GM12878 (cell line): ENCODE measurements around the gene WNK2. TPM values are rescaled to one million over a fixed set of nuclear protein-coding genes. Genes with fewer than 3 reads are reported as not detected.

Source experiments
- ATAC-seq: fragments of 200-7000 bp; cut with Tn5 transposase; 3 replicates; pipeline ENCODE4 v1.9.1; 2020; ENCODE audit warnings: mild to moderate bottlenecking, moderate library complexity
- BruUV-seq: library from RNA; stranded (reverse); fragments of 400-500 nt; replicated peaks from 2 replicates; lab custom pipeline; 2021; lab: Mats Ljungman, UMichigan
- CTCF ChIA-PET: fragments of 300-600 bp; sonication (Branson Sonifier 250); formaldehyde crosslinking; extraction: SDS; loops from one replicate; lab custom pipeline; 2021; ENCODE audit warnings: inconsistent platforms; lab: Yijun Ruan, JAX
- POLR2A ChIA-PET: fragments of 350-600 bp; formaldehyde crosslinking; extraction: SDS; loops from one replicate; lab custom pipeline; 2021; ENCODE audit warnings: inconsistent platforms; lab: Charles Lee
- RAD21 ChIA-PET: fragments of 300-600 bp; sonication (Branson Sonifier 250); formaldehyde crosslinking; loops from one replicate; lab custom pipeline; 2023; ENCODE audit warnings: antibody characterized with exemption; ENCODE audit not compliant: unreplicated experiment; lab: Charles Lee
- SMC1A ChIA-PET: fragments of 300-600 bp; sonication (Branson Sonifier 250); formaldehyde crosslinking; loops from one replicate; lab custom pipeline; 2023; ENCODE audit not compliant: unreplicated experiment, uncharacterized antibody; lab: Charles Lee
- DNase-seq: peaks from one replicate; pipeline ENCODE4 v3.0.0-alpha.2; 2011; ENCODE audit warnings: low read depth, low spot score
- FAIRE-seq: peaks from 3 replicates; lab custom pipeline; 2011; peaks lifted over from hg19 to GRCh38; lab: Jason Lieb, UNC
- H2AFZ ChIP-seq: 2 replicates; pipeline ENCODE4 v1.6.0; 2011; ENCODE audit warnings: low read depth, low read length, control low read depth; ENCODE audit not compliant: control insufficient read depth
- H3K27ac ChIP-seq: 2 replicates; pipeline ENCODE4 v1.5.1; 2011; ENCODE audit warnings: control low read depth; ENCODE audit not compliant: control insufficient read depth, insufficient read depth
- H3K27me3 ChIP-seq, 2 experiments: replicated peaks in 1 of 2; 2 replicates each; pipeline versions ENCODE4 v1.6.0 to v1.6.1; 2011; ENCODE audit warnings: low read length in 1 of 2; ENCODE audit not compliant: control insufficient read depth in 2 of 2, insufficient read depth in 2 of 2
- H3K36me3 ChIP-seq, 2 experiments: 2 replicates each; pipeline ENCODE4 v1.5.1; 2011; ENCODE audit warnings: low read length in 1 of 2; ENCODE audit not compliant: control insufficient read depth in 2 of 2, insufficient read depth in 2 of 2
- H3K4me1 ChIP-seq: 2 replicates; pipeline ENCODE4 v1.6.1; 2011; ENCODE audit warnings: mild to moderate bottlenecking, low read length, moderate library complexity, mixed read lengths; ENCODE audit not compliant: control insufficient read depth, insufficient read depth
- H3K4me2 ChIP-seq: 2 replicates; pipeline ENCODE4 v1.6.0; 2011; ENCODE audit warnings: control low read depth; ENCODE audit not compliant: control insufficient read depth, insufficient read depth
- H3K4me3 ChIP-seq: fragments of 200-600 bp; sonication (generic); 2 replicates; pipeline ENCODE4 v1.5.1; 2016
- H3K79me2 ChIP-seq: 2 replicates; pipeline ENCODE4 v1.6.0; 2011; ENCODE audit warnings: low read length; ENCODE audit not compliant: control insufficient read depth, insufficient read depth
- H3K9ac ChIP-seq: 2 replicates; pipeline ENCODE4 v1.8.0; 2011; ENCODE audit warnings: low read length, control low read depth, mixed read lengths; ENCODE audit not compliant: control insufficient read depth, insufficient read depth
- H3K9me3 ChIP-seq: replicated peaks from 3 replicates; pipeline ENCODE4 v1.5.1; 2011; ENCODE audit warnings: mild to moderate bottlenecking, low read length; ENCODE audit not compliant: control insufficient read depth, insufficient read depth
- H4K20me1 ChIP-seq: 2 replicates; pipeline ENCODE4 v1.6.0; 2011; ENCODE audit not compliant: control insufficient read depth, insufficient read depth
- EGR1 ChIP-seq, 2 experiments: IDR thresholded peaks; 1 replicate in 1 of 2; 2 replicates in 1 of 2; pipeline ENCODE4 v1.6.1; 2011 to 2012; ENCODE audit warnings: low read depth in 2 of 2, low read length in 2 of 2, borderline replicate concordance in 1 of 2, mild to moderate bottlenecking in 1 of 2, moderate library complexity in 1 of 2
- FOXK2 ChIP-seq: fragments of 450-650 bp; IDR thresholded peaks from 2 replicates; pipeline ENCODE4 v1.6.1; 2017; ENCODE audit warnings: mild to moderate bottlenecking, moderate library complexity
- GATAD2B ChIP-seq: fragments of 450-650 bp; conservative IDR thresholded peaks from 2 replicates; pipeline ENCODE4 v1.6.1; 2017; ENCODE audit warnings: low read depth, mild to moderate bottlenecking, moderate library complexity
- HDGF ChIP-seq: fragments of 450-650 bp; IDR thresholded peaks from 2 replicates; pipeline ENCODE4 v1.6.1; 2016; ENCODE audit warnings: antibody characterized with exemption
- KDM1A ChIP-seq: fragments of 200-600 bp; sonication (generic); IDR thresholded peaks from 2 replicates; pipeline ENCODE4 v1.6.1; 2016; ENCODE audit warnings: borderline replicate concordance
- MTA2 ChIP-seq: fragments of 450-650 bp; IDR thresholded peaks from 2 replicates; pipeline ENCODE4 v1.6.1; 2016; ENCODE audit warnings: low read depth, mild to moderate bottlenecking, moderate library complexity
- RAD21 ChIP-seq: IDR thresholded peaks from 2 replicates; pipeline ENCODE4 v1.6.1; 2011; ENCODE audit warnings: mild to moderate bottlenecking, low read depth, low read length, moderate library complexity; ENCODE audit not compliant: insufficient read depth
- RELA ChIP-seq: fragments of 450-650 bp; IDR thresholded peaks from 2 replicates; pipeline ENCODE4 v1.8.0; 2014; ENCODE audit warnings: borderline replicate concordance; ENCODE audit not compliant: partially characterized antibody
- SMAD5 ChIP-seq: IDR thresholded peaks from 2 replicates; pipeline ENCODE4 v1.6.1; 2016; ENCODE audit warnings: antibody characterized with exemption, low read depth
- STAT3 ChIP-seq: IDR thresholded peaks from 2 replicates; pipeline ENCODE4 v1.6.1; 2011; ENCODE audit warnings: low read depth, low read length, improper control_type of control experiment
- SUPT20H ChIP-seq: IDR thresholded peaks from 2 replicates; pipeline ENCODE4 v1.6.1; 2011; ENCODE audit warnings: low read depth, mild to moderate bottlenecking, low read length, moderate library complexity, borderline replicate concordance; ENCODE audit not compliant: control insufficient read depth
- WGBS: methylation state at CpG from one replicate; pipeline ENCODE4 v1.1.6; 2016; ENCODE audit warnings: low lambda C conversion rate; ENCODE audit not compliant: insufficient replicate concordance, insufficient coverage; ENCODE audit errors: missing lambda C conversion rate; 5-methylcytosine and 5-hydroxymethylcytosine counted together
- in situ Hi-C: fragments of 300-500 bp; cut with MboI; formaldehyde crosslinking; loops from 9 replicates; pipeline ENCODE4 v1.14.3; 2018; ENCODE audit warnings: mixed read lengths
- intact Hi-C: fragments of 100-400 bp; cut with micrococcal nuclease; formaldehyde crosslinking; loops from one replicate; pipeline ENCODE4 v1.14.2; 2022; ENCODE audit not compliant: unreplicated experiment
- polyA plus RNA-seq, 11 experiments: library from polyadenylated mRNA; depleted of rRNA in 4 of 11; unstranded in 6 of 11; stranded (reverse) in 5 of 11; fragments of >200 nt; fragmentation: Nextera tagmentation in 4 of 11; fragmentation: Illumina TruSeq in 1 of 11; extraction: Ambion mirVana in 4 of 11; extraction: Trizol in 1 of 11; gene quantifications; 1 replicate in 1 of 11; 2 replicates in 10 of 11; pipeline versions ENCODE4 v1.2.1 to v1.2.3, GENCODE V29; 2011 to 2016; ENCODE audit warnings: inconsistent platforms in 2 of 11, missing spikeins in 2 of 11, low read depth in 1 of 11
- total RNA-seq, 4 experiments: library from RNA; depleted of rRNA in 3 of 4; stranded (reverse); fragments of >200 nt in 3 of 4; fragmentation: Illumina TruSeq in 1 of 4; extraction: Trizol in 1 of 4; gene quantifications; 2 replicates each; pipeline versions ENCODE4 v1.2.1 to v1.2.3, GENCODE V29; 2013 to 2021
- TF ChIP-seq, protein P1 (sequence below): fragments of 450-650 bp; IDR thresholded peaks from 2 replicates; pipeline ENCODE4 v1.6.1; 2017; ENCODE audit warnings: borderline replicate concordance
- TF ChIP-seq, protein P2 (sequence below): IDR thresholded peaks from 2 replicates; pipeline ENCODE4 v1.6.1; 2012; ENCODE audit warnings: mild to moderate bottlenecking, low read depth, low read length
- TF ChIP-seq, protein P3 (sequence below): IDR thresholded peaks from 2 replicates; pipeline ENCODE4 v1.6.1; 2011; ENCODE audit warnings: borderline replicate concordance, low read depth, mild to moderate bottlenecking, moderate library complexity, low read length; ENCODE audit not compliant: insufficient read depth, poor library complexity, severe bottlenecking
- TF ChIP-seq, protein P4 (sequence below): fragments of 150-350 bp; IDR thresholded peaks from 2 replicates; pipeline ENCODE4 v1.6.1; 2014; ENCODE audit warnings: mild to moderate bottlenecking, low read depth, low read length

The WNK2 gene
- total and polyA plus RNA-seq, 10 of the 15 experiments (the other 5 are each of a cell fraction or from before 2014, with no cell fraction given), result 0.15 TPM; not detected in 9

DNA sequence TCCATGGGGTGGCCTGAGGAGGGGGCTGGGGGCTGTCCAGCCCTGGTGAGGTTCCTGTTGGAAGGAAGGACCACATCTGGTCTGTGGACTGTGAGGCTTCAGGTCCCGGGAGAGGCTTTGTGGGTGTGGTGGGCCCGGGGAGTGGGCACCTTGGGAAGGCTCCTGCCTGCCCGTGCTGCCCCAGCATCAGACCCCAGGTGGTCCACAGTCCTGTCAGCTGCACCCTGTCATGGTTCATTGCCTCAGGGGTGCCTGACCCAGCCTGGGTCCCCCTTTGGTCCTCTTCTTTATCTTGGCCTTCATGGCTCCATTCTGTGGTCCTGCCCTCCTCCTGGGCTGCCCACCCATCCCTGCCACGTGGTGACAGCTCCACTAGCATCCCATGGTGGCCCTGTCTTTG lies 36.7 kb downstream of the WNK2 start:
- H3K9me3 ChIP-seq, result no peaks in the 10 kb centered on the region; the same call in 2 of the 3 replicates
- H3K27me3 ChIP-seq, result no peaks in the 10 kb centered on the region
- ChIA-PET SMC1A (no interaction called here), POLR2A (no interaction called here), CTCF (no interaction called here), RAD21 (no interaction called here)
- FAIRE-seq, result no peak
- no peak for ATAC-seq
- H3K9ac ChIP-seq, result no peak overlapping the region
- H3K79me2 ChIP-seq, result no peaks in the 10 kb centered on the region
- H3K27ac ChIP-seq, result no peak overlapping the region
- intact Hi-C loops (no loop called here), in situ Hi-C loops (no loop called here)
- H4K20me1 ChIP-seq, result no peaks in the 10 kb centered on the region
- BruUV-seq, result no TSS peak
- H3K4me2 ChIP-seq, result no peak overlapping the region
- H2AFZ ChIP-seq, result no peak overlapping the region
- no peaks in the 10 kb centered on the region for H3K36me3 ChIP-seq
- no peak for TF ChIP-seq STAT3
- TF ChIP-seq, protein P1, sequence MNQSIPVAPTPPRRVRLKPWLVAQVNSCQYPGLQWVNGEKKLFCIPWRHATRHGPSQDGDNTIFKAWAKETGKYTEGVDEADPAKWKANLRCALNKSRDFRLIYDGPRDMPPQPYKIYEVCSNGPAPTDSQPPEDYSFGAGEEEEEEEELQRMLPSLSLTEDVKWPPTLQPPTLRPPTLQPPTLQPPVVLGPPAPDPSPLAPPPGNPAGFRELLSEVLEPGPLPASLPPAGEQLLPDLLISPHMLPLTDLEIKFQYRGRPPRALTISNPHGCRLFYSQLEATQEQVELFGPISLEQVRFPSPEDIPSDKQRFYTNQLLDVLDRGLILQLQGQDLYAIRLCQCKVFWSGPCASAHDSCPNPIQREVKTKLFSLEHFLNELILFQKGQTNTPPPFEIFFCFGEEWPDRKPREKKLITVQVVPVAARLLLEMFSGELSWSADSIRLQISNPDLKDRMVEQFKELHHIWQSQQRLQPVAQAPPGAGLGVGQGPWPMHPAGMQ, result no peak
- TF ChIP-seq FOXK2, result no peak
- no peak for TF ChIP-seq MTA2
- TF ChIP-seq HDGF, result no peak
- TF ChIP-seq, protein P2, sequence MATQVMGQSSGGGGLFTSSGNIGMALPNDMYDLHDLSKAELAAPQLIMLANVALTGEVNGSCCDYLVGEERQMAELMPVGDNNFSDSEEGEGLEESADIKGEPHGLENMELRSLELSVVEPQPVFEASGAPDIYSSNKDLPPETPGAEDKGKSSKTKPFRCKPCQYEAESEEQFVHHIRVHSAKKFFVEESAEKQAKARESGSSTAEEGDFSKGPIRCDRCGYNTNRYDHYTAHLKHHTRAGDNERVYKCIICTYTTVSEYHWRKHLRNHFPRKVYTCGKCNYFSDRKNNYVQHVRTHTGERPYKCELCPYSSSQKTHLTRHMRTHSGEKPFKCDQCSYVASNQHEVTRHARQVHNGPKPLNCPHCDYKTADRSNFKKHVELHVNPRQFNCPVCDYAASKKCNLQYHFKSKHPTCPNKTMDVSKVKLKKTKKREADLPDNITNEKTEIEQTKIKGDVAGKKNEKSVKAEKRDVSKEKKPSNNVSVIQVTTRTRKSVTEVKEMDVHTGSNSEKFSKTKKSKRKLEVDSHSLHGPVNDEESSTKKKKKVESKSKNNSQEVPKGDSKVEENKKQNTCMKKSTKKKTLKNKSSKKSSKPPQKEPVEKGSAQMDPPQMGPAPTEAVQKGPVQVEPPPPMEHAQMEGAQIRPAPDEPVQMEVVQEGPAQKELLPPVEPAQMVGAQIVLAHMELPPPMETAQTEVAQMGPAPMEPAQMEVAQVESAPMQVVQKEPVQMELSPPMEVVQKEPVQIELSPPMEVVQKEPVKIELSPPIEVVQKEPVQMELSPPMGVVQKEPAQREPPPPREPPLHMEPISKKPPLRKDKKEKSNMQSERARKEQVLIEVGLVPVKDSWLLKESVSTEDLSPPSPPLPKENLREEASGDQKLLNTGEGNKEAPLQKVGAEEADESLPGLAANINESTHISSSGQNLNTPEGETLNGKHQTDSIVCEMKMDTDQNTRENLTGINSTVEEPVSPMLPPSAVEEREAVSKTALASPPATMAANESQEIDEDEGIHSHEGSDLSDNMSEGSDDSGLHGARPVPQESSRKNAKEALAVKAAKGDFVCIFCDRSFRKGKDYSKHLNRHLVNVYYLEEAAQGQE, result no peak
- no peak for TF ChIP-seq KDM1A
- TF ChIP-seq EGR1 (IDR thresholded peaks at IDR 0.05; ENCODE audit: borderline replicate concordance in 1 of 2, low read depth in 2 of 2, low read length in 2 of 2), result no peak
- TF ChIP-seq, protein P3, sequence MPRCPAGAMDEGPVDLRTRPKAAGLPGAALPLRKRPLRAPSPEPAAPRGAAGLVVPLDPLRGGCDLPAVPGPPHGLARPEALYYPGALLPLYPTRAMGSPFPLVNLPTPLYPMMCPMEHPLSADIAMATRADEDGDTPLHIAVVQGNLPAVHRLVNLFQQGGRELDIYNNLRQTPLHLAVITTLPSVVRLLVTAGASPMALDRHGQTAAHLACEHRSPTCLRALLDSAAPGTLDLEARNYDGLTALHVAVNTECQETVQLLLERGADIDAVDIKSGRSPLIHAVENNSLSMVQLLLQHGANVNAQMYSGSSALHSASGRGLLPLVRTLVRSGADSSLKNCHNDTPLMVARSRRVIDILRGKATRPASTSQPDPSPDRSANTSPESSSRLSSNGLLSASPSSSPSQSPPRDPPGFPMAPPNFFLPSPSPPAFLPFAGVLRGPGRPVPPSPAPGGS, result no peak
- TF ChIP-seq SUPT20H, result no peak
- TF ChIP-seq GATAD2B, result no peak
- TF ChIP-seq RELA, result no peak
- TF ChIP-seq SMAD5, result no peak
- TF ChIP-seq, protein P4, sequence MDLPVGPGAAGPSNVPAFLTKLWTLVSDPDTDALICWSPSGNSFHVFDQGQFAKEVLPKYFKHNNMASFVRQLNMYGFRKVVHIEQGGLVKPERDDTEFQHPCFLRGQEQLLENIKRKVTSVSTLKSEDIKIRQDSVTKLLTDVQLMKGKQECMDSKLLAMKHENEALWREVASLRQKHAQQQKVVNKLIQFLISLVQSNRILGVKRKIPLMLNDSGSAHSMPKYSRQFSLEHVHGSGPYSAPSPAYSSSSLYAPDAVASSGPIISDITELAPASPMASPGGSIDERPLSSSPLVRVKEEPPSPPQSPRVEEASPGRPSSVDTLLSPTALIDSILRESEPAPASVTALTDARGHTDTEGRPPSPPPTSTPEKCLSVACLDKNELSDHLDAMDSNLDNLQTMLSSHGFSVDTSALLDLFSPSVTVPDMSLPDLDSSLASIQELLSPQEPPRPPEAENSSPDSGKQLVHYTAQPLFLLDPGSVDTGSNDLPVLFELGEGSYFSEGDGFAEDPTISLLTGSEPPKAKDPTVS, result no peak
- TF ChIP-seq RAD21, result no peak
- 33% methylated on average over 4 of the region's 4 CpGs for WGBS
- H3K4me1 ChIP-seq, result no peaks in the 10 kb centered on the region
- no peak overlapping the region for H3K4me3 ChIP-seq
- DNase-seq, result no peak
